AG04450 (cell line): ENCODE data around the gene PRKAR2B. TPM values are rescaled to one million over a fixed set of nuclear protein-coding genes. Genes with fewer than 3 reads are reported as not detected.

Source experiments
- CTCF ChIA-PET: fragments of 300-600, 350-600 bp; formaldehyde crosslinking; extraction: SDS; loops from one replicate; lab custom pipeline; 2022; ENCODE audit warnings: antibody characterized with exemption, inconsistent platforms; lab: Charles Lee
- POLR2A ChIA-PET: fragments of 350-600 bp; formaldehyde crosslinking; extraction: SDS; loops from one replicate; lab custom pipeline; 2021; ENCODE audit warnings: antibody characterized with exemption, inconsistent platforms; lab: Yijun Ruan, JAX
- DNase-seq: peaks from one replicate; pipeline ENCODE4 v3.0.0-alpha.2; 2011; ENCODE audit warnings: low read depth, low spot score
- H3K27ac ChIP-seq: one replicate; pipeline ENCODE4 v1.5.1; 2012; ENCODE audit warnings: low read depth, low read length, control low read depth
- H3K27me3 ChIP-seq: one replicate; pipeline ENCODE4 v1.6.0; 2012; ENCODE audit warnings: low read length; ENCODE audit not compliant: control insufficient read depth, insufficient read depth
- H3K4me3 ChIP-seq: 2 replicates; pipeline ENCODE4 v1.5.1; 2011; ENCODE audit warnings: mild to moderate bottlenecking, low read depth, low read length, control low read depth
- H3K9me3 ChIP-seq: 2 replicates; pipeline ENCODE4 v1.5.1; 2012; ENCODE audit warnings: low read length; ENCODE audit not compliant: control insufficient read depth, insufficient read depth
- CTCF ChIP-seq: IDR thresholded peaks from 2 replicates; pipeline ENCODE4 v1.5.1; 2011; ENCODE audit warnings: low read depth, low read length, control low read depth, inconsistent platforms
- polyA plus RNA-seq: library from polyadenylated mRNA; depleted of rRNA; stranded (reverse); fragments of >200 nt; gene quantifications from 2 replicates; pipeline ENCODE4 v1.2.3, GENCODE V29; 2011

The PRKAR2B gene
- polyA plus RNA-seq, 1 experiment, result 13.0 TPM

- DNase-seq, result no peak
- Histone ChIP-seq H3K9me3 (no peaks in the 10 kb centered on the region), H3K4me3 (no peak overlapping the region), H3K27ac (no peak overlapping the region), H3K27me3 (no peaks in the 10 kb centered on the region)
- ChIA-PET CTCF (interaction anchor here (0.9 to 2.2 kb wide), 5 partner anchors 14 to 681 kb away, joined by 3 to 7 read pairs (median 5); no protein-coding TSS in a partner anchor), POLR2A (no interaction called here)
- peak; percentile 23 for TF ChIP-seq CTCF
These were observed 149.5 kb downstream of the PRKAR2B start for GRCh38 chr7:107194052-107194451.

- CTCF ChIA-PET, result no interaction called here
- TF ChIP-seq CTCF, result no peak
- H3K27ac ChIP-seq, result no peak overlapping the region
- POLR2A ChIA-PET, result no interaction called here
- no peaks in the 10 kb centered on the region for H3K9me3 ChIP-seq
- H3K4me3 ChIP-seq, result no peak overlapping the region
- no peaks in the 10 kb centered on the region for H3K27me3 ChIP-seq
- no peak for DNase-seq
These were observed 152.5 kb downstream of the PRKAR2B start for GRCh38 chr7:107196834-107197610.

- no peak overlapping the region for H3K4me3 ChIP-seq
- ChIA-PET POLR2A (interaction anchor here (0.5 kb wide), 1 partner anchor 152 kb away, joined by 4 read pairs; no protein-coding TSS in a partner anchor), CTCF (interaction anchor here (1.2 to 1.4 kb wide), 2 partner anchors 255 to 677 kb away, joined by 3 read pairs; no protein-coding TSS in a partner anchor)
- H3K9me3 ChIP-seq, result no peaks in the 10 kb centered on the region
- no peak overlapping the region for H3K27ac ChIP-seq
- no peak for DNase-seq
- no peaks in the 10 kb centered on the region for H3K27me3 ChIP-seq
- peak; percentile 52 for TF ChIP-seq CTCF
These were observed 157.4 kb downstream of the PRKAR2B start for GRCh38 chr7:107201795-107202450.

DNA sequence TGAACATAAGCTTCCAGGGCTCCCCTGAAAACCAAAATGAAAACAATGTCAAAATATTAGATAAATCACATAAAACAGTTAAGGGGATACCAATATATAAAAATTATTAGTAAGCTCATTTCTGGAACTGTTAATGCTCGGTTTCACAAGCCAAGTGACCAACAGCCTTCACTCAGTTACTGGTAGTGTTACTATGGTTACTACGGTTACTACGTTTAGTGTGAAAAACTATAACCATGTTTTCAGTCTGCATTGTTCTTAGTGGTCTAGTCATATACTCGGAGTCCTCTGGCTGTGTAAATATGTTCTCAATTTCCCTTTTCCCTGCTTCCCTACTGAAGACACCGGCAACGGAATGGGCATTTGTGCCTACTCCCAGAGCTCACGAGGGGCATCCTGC is 159.1 kb downstream of the PRKAR2B start:
- TF ChIP-seq CTCF, result no peak
- ChIA-PET POLR2A (no interaction called here), CTCF (interaction anchor here (0.6 kb wide), 1 partner anchor 678 kb away, joined by 3 read pairs; no protein-coding TSS in a partner anchor)
- Histone ChIP-seq H3K27me3 (no peaks in the 10 kb centered on the region), H3K9me3 (no peaks in the 10 kb centered on the region), H3K4me3 (no peak overlapping the region), H3K27ac (no peak overlapping the region)
- DNase-seq, result no peak

- no peaks in the 10 kb centered on the region for H3K27me3 ChIP-seq
- DNase-seq, result no peak
- ChIA-PET POLR2A (interaction anchor here (0.7 kb wide), 1 partner anchor 666 kb away, joined by 3 read pairs; no protein-coding TSS in a partner anchor), CTCF (no interaction called here)
- no peak overlapping the region for H3K27ac ChIP-seq
- no peak for TF ChIP-seq CTCF
- H3K9me3 ChIP-seq, result no peaks in the 10 kb centered on the region
- no peak overlapping the region for H3K4me3 ChIP-seq
These were observed 161.6 kb downstream of the PRKAR2B start for GRCh38 chr7:107206136-107206535.
